ENCODE measurements around the gene TMEM238L.

- TF ChIP-seq CTCF (IDR thresholded peaks at IDR 0.05; ENCODE audit: extremely low read depth in 1 of 2, insufficient read depth in 1 of 2, low read depth in 1 of 2, low read length in 2 of 2), result no peak
- TF ChIP-seq MYC (IDR thresholded peaks at IDR 0.05; ENCODE audit: low read depth, low read length), result no peak
- TF ChIP-seq POLR2A (IDR thresholded peaks at IDR 0.05; ENCODE audit: low read depth, low read length), result no peak
- TF ChIP-seq EZH2 (IDR thresholded peaks at IDR 0.05; ENCODE audit: borderline replicate concordance, low read depth, low read length, severe bottlenecking), result no peak
- no peak for TF ChIP-seq MAX (IDR thresholded peaks at IDR 0.05; ENCODE audit: insufficient read depth, insufficient read length)
These were observed 5.0 kb downstream of the TMEM238L start for GRCh38 chr17:10798910-10799309.

All from endothelial cell of umbilical vein (primary cell).